ENCODE data around the gene CCDC171.

Gene CCDC171

DNA sequence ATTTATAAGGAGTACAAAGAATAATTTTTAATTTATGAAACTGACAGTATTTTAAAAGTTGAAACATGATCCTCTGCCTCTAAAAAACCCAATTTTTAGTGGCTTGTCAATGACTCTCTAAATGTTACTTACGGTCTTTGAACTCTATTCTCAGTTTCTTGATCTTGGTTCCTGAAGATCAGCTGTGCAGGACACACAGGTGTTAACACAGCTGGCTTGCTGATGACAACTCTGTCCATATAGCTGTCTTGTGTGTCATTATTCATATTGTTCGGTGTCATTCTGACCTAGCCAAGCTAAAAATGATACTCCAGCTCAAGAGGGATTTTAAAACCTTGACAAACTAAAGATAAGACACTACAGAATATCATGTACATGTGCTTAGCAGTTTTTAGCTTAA, 314.5 kb downstream of the CCDC171 start:
- no peak for DNase-seq (ENCODE audit: low read depth in 2 of 3, low spot score in 1 of 3)

DNA sequence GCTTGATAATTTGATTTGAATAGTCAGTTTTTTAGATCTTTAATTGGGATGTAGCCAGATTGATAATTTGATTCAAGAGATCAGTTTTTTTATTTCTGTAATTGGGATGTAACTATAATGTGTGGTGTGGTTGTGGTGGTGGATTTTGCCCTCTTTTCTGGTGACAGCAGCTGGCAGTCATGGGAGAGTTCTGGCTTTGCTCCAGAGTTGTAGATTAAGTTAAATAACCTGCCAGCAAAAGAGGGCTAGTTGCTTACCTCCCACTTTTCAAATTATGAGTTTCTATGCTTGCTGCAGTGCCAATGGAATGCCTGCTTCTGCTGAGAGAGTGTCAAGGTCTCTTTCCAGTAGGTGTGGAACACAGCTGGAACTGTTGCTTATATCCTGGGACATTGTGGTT, 315.1 kb downstream of the CCDC171 start:
- no peak for DNase-seq (ENCODE audit: low read depth in 2 of 3, low spot score in 1 of 3)

DNA sequence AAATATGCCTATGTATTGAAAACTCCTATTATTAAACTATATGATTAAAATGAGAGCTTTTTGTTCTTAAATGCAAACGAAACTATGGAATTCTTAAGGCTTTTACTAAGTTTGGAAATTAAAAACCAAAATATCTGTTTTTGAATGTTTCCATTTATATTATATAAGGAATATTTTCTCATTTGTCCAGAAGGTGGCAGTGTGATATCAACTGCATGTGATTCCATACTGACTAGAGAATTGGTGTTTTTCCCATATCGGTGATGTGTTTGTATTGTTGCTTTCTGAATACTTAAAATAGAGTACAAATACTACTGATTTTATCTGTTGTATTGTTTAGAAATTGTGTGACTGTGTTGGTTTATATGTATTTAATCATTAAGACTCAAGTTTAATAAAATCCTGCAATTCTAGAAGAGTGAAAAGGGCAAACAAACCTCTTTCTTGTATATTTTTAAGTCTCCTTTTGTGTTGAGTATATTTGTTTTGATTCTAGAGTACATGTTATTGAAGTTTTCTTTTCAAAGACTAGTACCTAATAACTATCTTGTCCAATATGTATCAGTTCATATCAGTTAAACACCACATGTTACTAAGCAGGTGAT, 320.8 kb downstream of the CCDC171 start:
- no peak for DNase-seq (ENCODE audit: low read depth in 2 of 3, low spot score in 1 of 3)

DNA sequence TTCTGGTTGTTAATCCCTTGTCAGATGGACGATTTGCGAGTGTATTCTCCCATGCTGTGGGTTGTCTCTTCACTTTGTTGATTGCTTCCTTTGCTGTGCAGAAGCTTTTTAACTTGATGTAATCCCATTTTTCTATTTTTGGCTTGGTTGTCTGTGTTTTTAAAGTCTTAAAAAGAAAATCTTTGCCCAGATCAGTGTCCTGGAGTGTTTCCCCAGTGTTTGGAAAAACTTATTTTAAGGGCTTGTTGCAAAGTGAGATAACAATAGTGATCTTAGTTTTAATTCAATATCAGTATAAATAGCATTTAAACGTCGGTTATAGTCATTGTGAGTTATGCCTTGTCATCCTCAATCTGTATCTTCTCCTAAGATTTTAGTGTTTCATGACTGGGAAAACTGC, 329.5 kb downstream of the CCDC171 start:
- no peak for DNase-seq (ENCODE audit: low read depth in 2 of 3, low spot score in 1 of 3)

DNA sequence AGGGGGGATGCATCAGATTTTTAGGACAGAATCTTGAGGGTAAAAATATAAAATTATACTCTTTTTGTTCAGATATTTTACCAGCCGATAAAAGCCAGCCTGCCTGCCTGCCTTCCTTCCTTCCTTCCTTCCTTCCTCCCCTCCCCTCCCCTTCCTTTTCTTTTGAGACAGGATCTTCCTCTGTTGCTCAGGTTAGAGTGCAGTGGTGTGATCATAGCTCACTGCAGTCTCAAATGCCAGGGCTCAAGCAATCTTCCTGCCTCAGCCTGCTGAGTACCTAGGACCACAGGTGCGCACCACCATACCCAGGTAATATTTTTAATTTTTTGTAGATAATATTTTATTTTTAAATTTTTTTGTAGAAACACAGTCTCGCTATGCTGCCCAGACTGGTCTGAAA, 330.0 kb downstream of the CCDC171 start:
- no peak for DNase-seq (ENCODE audit: low read depth in 2 of 3, low spot score in 1 of 3)

DNA sequence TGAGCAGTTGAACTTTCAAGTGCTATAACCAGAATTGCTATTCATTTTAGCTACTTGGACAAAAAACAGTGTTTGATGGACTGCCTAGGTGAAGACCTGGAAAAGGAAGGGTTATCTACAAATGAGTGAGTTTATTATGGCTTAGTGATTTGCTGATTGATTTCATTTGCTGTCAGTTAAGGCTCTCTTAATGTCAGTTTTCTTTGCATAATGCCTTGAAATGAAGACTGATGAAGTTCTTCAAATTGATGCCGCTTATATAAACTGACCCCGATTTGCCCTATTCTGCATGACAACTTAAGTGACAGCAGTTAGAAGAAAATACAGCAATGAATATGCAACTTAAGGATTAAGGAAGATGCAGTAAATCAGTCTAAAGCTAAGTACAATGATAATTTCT, 332.6 kb downstream of the CCDC171 start:
- DNase-seq (ENCODE audit: low read depth in 2 of 3, low spot score in 1 of 3): no peak

DNA sequence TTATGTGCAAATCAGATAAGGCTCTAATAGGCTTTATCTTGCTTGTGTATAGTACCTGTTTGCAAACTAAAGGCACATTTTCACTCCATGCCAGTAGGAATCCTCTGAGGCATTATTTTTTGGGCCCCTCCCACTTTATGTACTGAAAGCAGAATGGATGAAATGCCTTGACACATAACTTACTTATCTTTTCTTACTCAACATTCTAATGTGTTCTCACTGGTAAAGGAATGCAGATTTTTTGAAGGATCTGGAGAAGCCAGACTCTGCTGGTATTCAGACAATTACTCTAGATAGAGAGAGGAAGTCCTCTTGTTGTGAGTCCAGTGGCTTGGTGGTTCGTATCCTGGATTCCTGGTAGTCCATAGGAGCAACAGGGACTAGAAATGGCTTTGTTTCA, 336.7 kb downstream of the CCDC171 start:
- no peak for DNase-seq (ENCODE audit: low read depth in 2 of 3, low spot score in 1 of 3)

DNA sequence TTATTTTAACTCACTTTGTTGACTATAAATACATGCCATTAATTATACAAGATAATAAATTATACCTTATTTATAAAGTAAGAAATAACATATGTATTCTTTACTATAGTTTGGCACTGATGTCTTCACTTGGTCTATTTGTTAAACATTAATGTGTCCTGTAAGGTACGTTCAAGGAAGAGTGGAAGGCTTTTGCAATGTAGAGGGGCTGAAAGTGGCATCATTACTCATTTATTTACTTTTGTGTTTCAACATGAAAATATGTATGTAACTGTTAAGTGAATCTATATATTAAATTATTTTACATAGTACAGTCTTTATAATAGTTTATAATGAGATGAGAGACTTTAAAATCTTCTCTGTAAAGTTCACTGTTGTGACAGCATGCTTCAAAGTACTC, 348.7 kb downstream of the CCDC171 start:
- DNase-seq (ENCODE audit: low read depth in 2 of 3, low spot score in 1 of 3): no peak

DNA sequence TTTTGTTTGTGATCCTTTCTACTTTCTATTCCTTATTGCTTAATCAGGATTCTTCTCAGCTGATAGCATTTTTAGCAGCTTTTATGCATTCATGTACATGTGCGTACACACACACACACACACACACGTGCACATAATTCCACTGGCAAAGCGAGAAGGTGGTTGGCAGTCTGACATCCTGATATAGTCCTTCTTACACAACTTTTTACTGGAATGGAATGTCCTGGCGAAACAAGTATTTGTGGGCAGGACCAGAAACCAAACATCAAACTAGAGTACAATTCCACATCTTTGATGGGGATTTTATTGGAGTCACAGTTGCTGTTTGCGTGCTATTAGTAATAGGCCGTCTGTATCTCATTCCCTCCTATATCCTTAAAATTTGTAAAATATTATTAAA, 356.5 kb downstream of the CCDC171 start:
- DNase-seq (ENCODE audit: low read depth in 2 of 3, low spot score in 1 of 3): no peak

DNA sequence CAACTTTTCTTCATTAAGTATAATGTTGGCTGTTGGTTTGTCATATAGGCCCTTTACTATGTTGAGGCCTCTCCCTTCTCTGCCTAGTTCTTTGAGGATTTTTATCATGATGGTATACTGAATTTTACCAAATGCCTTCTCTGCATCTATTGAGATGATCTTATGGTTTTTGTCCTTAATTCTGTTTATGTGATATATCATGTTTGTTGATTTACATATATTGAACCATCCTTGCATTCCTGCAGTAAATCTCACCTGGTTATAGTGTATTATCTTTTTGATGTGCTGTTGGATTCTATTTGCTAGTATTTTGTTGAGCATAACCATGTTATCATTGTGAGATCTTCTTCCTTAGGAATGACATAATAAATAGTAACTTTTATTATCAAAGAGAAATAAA, 362.9 kb downstream of the CCDC171 start:
- DNase-seq (ENCODE audit: low read depth in 2 of 3, low spot score in 1 of 3): no peak

DNA sequence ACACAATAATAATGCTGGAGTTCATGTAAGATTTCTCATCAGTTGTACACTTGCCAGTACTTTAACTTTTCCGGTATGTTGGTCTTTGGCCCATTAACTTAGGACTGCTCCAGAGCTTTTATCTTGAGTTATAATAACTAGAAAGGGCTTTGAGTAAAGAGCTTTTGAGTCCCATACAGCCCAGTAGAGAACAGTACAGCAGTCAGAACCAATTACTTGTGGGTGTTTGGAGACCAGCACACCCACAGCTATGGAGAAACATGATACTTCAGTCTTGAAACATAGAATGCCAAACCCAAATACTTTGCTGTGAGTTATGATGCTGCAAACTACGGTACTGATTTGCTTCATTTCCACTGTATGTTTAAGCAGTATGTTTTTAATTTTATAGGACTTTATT, 374.3 kb downstream of the CCDC171 start:
- DNase-seq (ENCODE audit: low read depth in 2 of 3, low spot score in 1 of 3): no peak

DNA sequence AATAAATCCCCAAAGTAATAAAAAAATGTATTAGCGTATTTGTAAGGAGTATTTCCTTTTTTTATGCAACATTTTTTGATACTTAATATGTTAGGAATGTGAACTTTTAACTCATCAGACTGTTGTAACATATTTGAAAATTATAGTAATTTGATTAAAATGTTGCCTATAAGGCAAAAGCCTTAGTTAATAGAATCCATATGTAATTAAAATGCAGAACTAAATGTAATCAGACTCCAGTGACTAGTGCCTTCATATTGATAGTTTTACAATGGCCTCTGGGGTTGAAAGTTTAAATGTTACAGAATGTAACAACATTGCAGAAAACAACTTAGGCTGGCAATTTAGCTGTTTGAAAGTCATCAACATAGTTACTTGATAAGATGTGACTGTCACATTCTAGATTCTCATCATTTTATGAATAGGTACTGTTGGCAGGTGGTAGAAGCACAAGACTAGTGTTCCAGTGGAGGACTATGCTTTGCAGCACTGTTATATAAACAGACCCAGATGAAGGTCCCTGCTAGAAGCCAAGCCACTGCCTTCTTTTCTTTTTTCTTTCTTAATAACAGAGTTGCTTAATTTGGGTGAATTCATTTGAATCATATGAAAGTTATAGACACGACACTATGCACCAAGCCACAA, 382.9 kb downstream of the CCDC171 start:
- DNase-seq (ENCODE audit: low read depth in 2 of 3, low spot score in 1 of 3): no peak

DNA sequence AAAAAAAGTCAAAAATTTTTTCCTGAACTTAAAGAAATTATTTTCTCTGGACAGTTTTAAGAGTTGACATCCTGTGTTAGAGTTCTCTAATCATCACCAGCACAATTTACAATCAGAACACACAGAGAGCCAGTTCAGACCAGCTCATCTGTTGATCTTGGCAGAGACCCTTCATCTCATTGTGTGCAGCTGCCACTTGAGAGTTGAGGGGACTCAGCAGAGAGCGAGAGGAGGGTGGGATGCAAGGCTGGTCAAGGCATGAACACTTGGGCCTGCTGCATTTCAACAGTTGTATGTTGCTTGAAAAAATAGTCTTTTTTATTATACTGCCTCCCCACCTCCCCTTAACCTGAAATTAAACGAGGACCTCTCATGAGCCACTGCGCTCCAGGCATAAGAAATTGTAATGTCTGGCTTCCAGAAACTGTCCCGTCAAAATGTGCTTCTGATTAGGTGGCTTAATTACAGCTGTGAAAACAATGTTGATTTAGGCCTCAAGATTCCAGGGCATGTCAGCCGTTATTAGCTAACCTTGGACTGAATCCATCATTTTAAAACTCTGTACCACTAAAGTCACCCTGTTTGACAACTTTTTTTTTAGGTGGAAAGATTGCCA, 383.6 kb downstream of the CCDC171 start:
- no peak for DNase-seq (ENCODE audit: low read depth in 2 of 3, low spot score in 1 of 3)

DNA sequence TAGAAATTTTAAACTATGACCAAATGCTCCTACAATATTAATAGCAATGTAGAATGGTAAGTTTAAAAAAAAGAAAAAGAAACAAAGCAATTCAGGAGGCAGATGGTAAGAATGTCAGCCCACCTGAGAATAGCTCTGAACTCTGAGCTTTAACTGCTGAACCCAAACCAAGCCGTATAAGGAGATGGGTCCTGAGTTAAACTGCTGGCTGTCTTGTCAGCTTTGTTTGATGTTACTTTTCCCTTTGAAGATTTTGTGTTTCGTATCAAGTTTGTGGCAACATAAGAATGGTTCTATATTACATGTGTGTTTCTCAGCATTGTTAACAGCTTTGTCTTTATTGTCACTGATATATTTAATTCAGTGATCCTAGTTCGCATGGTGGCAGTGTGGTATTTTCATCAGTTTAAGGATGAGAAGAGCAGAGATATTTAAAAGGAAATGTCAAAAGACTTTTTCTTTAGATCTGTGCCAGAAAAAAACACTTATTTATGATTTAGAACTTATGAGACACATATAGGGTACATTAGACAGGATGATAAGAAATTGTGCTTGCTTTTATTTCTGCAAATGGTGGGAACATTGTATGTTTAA, 390.1 kb downstream of the CCDC171 start:
- DNase-seq (ENCODE audit: low read depth in 2 of 3, low spot score in 1 of 3): no peak

DNA sequence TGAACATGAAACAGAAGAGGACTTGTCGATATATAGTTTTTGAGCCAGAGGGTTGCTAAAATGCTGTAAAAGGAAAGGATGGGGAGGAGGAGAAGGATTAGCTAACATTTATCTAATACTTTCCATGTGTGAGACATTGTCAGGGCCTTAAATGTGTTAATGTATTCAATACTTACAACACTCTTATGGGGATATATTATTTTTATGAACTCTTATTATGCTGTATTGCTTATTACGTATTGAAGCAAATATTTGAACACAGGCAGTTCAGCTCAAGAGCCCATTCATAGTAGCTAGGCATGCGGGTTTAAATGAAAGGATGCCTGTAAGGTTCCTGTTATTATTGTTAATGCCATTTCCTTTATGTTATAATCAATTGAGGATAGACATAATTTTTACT, 391.5 kb downstream of the CCDC171 start:
- DNase-seq (ENCODE audit: low read depth in 2 of 3, low spot score in 1 of 3): no peak

DNA sequence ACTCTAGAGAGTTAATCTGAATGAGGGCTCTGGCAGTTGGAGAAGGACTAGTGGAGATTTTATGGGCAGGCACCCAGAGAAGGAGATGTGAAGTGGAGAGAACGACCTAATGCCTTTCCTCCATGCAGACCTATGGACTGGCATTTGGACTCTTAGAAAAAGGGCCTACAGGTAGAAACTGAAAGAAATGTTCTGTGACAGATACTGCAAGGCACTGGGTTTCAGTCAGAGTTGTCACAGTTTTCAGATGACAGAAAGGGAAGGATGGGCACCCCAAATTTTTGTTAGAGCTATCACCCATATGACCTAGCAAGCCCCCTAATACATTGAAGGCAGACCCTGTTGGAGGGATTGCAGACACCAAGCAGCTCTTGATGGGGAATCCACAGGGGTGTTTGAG, 406.8 kb downstream of the CCDC171 start:
- no peak for DNase-seq (ENCODE audit: low read depth in 2 of 3, low spot score in 1 of 3)

DNA sequence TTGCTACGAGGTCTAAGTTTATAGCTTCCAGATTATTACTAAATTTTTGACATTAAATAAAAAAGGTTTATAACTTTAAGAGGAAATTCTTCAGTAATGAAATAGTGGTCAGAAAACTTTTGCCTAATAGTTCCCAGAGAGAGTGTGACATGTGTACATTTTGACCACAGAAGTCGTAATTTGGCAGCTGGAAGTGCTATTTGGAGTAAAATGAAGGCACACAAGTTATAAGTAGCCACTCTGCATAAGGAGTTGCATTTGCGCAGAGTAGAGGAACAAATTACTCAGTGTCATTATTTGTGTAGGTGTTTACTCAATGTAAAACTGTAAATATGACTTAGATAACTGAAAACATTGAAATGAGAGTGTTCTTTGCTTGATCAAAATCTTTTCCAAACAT, 408.4 kb downstream of the CCDC171 start:
- no peak for DNase-seq (ENCODE audit: low read depth in 2 of 3, low spot score in 1 of 3)

DNA sequence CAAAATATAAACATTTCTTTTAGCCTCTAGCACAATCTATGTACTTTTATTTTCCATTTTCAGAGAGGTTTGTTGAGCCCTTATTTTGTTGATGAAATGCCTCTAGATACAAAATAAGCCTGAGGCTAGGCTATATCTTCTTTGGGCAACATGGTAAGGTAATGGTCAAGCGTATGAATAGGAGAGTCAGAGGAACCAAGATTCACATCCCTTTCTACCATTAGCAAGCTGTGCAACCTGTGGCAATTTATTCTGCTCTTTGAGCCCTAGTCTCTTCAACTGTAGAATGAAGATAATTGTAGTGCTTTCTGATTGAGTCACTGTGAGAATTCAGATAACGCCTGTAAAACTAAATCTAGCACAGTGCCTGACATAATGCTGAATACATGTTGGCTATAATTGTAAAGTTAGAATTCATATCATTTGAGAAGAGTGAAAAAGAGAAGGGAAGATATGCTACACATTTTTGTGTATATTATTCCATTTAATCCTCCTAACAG, 412.5 kb downstream of the CCDC171 start:
- no peak for DNase-seq (ENCODE audit: low read depth in 2 of 3, low spot score in 1 of 3)

DNA sequence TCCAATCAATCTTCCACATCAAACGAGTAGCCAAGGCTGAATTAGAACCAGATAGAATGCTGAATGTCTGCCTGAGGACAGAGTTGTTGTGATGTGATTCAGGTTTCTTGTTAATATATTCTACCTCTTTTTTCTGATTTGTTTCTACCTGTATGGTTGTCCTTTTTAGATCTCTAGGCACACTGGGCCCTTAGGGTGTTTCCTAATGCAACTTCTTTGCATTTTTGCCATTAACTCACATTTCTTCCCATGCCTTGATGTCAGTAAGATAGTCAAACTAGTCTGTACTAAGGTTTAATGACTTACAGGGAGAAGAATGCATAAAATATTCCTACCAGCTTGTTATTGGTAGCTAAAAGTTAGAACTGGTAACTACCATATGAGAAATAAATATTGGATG, 413.6 kb downstream of the CCDC171 start:
- DNase-seq (ENCODE audit: low read depth in 2 of 3, low spot score in 1 of 3): no peak

DNA sequence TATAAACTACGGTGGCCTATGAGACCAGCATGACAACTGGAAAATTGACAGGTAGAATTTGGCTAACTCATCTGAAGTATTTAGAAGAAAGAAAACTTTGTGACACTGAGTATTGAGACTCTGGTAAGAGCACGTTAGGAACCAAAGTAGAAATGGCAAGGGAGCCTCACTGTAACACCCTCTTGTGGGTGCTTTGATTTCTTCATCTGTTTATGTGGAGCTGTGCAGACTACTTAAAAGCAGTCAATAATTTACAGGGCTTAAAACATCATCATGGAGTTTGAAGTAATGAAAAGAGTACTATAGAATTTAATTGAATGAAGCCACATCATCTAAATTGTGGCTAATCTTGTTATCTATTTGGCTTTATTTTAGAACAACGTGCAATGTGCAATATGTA, 414.2 kb downstream of the CCDC171 start:
- DNase-seq (ENCODE audit: low read depth in 2 of 3, low spot score in 1 of 3): no peak

DNA sequence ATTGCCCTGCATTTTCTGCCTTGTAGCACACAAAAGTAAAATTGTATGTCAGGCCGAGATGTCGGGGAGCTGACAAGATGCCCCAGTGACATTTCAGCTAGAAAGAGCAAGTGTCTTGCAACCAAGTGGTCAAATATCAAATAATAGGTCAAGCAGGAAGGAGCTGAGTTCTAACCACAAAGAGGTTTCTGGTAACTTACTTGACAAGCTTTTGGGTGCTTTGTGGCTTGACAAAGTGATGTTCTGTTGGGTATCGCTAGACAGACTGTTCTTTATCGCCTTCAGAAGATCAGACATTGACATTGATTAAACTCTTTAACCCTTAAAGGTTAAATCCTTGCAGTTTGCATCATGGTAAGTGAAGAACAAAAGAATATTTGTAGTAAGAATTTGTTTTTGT, 419.9 kb downstream of the CCDC171 start:
- DNase-seq (ENCODE audit: low read depth in 2 of 3, low spot score in 1 of 3): no peak

DNA sequence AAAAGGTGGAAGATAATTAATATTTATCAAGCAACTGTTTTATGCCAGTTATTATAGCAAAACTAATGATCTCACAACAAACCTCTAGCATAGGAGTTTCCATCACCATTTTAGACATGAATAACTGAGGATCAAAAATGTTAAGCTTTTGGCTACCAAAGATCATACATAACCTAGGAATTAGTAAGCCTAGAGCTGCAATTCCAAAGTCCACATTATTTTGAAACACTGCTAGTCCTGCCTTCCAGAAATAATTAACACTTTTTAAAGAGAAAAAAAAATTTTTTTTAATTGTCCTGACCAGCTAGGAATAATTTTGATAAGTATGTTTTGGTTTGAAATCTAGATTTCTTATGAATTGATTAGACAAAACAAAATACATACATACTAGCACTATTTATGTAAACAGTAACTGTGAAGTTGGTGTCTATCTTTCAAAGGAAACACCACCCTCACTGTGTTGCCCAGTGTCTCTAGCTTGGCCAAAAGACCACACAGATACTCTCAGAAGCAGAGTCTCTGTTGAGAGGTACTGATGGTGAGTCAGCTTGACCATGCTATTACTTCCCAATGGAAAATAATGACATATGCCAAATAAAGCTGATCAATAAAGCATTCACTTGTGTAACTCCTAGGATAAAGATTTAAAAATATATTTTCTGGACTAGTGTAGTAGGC, 422.4 kb downstream of the CCDC171 start:
- DNase-seq (ENCODE audit: low read depth in 2 of 3, low spot score in 1 of 3): no peak

Measured in stimulated activated CD4-positive, alpha-beta T cell treated with anti-CD3 and anti-CD28 coated beads, Interleukin-12 subunit alpha, Interleukin-12 subunit beta, amount 100 ng/mL, for 48 hours (primary cell).